Activated naive CD4-positive, alpha-beta T cell treated with anti-CD3 and anti-CD28 coated beads, Interleukin-2, amount 50 U/mL, for 24 hours (primary cell): ENCODE data around the gene RNLS.
"Not testable (repeated sequence)": the region's sequence is repeated elsewhere in the genome, so short reads cannot be mapped to it uniquely, and the experiment has no call there.

Source experiments
- H3K27ac Mint-ChIP-seq: one replicate; pipeline ENCODE4 v1.8.0; 2021; ENCODE audit warnings: mild to moderate bottlenecking, mixed read lengths
- H3K27me3 Mint-ChIP-seq: one replicate; pipeline ENCODE4 v1.8.0; 2021; ENCODE audit warnings: mixed read lengths
- H3K36me3 Mint-ChIP-seq: one replicate; pipeline ENCODE4 v1.8.0; 2021; ENCODE audit warnings: mixed read lengths
- H3K4me1 Mint-ChIP-seq: one replicate; pipeline ENCODE4 v1.8.0; 2021; ENCODE audit warnings: mixed read lengths
- H3K4me3 Mint-ChIP-seq: one replicate; pipeline ENCODE4 v1.8.0; 2021; ENCODE audit warnings: mild to moderate bottlenecking, mixed read lengths
- H3K9me3 Mint-ChIP-seq: one replicate; pipeline ENCODE4 v1.8.0; 2021; ENCODE audit warnings: mixed read lengths

Gene RNLS

DNA sequence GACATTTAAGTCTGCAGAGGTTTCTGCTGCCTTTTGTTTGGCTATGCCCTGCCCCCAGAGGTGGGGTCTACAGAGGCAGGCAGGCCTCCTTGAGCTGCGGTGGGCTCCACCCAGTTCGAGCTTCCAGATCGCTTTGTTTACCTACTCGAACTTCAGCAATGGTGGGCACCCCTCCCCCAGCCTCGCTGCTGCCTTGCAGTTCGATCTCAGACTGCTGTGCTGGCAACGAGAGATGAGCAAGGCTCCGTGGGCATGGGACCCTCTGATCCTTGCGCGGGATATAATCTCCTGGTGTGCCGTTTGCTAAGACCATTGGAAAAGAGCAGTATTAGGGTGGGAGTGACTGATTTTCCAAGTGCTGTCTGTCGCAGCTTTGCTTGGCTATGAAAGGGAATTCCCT is 227.4 kb downstream of the RNLS start:
- H3K4me1 Mint-ChIP-seq, H3K27me3 Mint-ChIP-seq: not testable (repeated sequence)

GRCh38 chr10:88347597-88348304 is 235.4 kb downstream of the RNLS start:
- Mint-ChIP-seq H3K4me1 (peaks cover 10% of the 10 kb centered on the region), H3K27ac (no peak overlapping the region), H3K27me3 (no peaks in the 10 kb centered on the region), H3K9me3 (no peaks in the 10 kb centered on the region), H3K36me3 (peaks cover 4% of the 10 kb centered on the region), H3K4me3 (no peak overlapping the region)

More for the DNA sequence above, 227.4 kb downstream of the RNLS start:
- not testable (repeated sequence) for H3K9me3 Mint-ChIP-seq, H3K36me3 Mint-ChIP-seq, H3K4me3 Mint-ChIP-seq, H3K27ac Mint-ChIP-seq

DNA sequence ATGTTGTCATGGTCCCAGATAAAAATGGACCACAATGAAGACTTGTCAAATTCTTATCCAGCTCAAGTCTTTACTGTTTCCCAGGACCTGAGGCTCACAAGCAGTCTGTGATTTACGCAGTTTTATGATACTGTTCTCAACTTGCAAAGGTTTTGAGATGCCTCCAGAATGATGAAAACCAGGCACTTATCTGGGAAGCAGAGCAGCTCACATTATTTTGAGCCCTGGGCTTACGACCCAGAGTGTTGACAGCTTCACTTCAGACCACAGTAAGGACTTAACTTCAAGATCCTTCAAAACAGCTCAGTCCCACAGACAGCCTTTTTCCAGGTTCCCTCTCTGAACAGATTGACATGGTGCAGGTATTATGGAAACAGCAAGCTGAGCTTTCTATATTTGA is 236.1 kb downstream of the RNLS start:
- H3K4me3 Mint-ChIP-seq, result no peak overlapping the region
- peaks cover 10% of the 10 kb centered on the region for H3K4me1 Mint-ChIP-seq
- H3K36me3 Mint-ChIP-seq, result peaks cover 2% of the 10 kb centered on the region
- no peaks in the 10 kb centered on the region for H3K27me3 Mint-ChIP-seq
- no peaks in the 10 kb centered on the region for H3K9me3 Mint-ChIP-seq
- no peak overlapping the region for H3K27ac Mint-ChIP-seq

DNA sequence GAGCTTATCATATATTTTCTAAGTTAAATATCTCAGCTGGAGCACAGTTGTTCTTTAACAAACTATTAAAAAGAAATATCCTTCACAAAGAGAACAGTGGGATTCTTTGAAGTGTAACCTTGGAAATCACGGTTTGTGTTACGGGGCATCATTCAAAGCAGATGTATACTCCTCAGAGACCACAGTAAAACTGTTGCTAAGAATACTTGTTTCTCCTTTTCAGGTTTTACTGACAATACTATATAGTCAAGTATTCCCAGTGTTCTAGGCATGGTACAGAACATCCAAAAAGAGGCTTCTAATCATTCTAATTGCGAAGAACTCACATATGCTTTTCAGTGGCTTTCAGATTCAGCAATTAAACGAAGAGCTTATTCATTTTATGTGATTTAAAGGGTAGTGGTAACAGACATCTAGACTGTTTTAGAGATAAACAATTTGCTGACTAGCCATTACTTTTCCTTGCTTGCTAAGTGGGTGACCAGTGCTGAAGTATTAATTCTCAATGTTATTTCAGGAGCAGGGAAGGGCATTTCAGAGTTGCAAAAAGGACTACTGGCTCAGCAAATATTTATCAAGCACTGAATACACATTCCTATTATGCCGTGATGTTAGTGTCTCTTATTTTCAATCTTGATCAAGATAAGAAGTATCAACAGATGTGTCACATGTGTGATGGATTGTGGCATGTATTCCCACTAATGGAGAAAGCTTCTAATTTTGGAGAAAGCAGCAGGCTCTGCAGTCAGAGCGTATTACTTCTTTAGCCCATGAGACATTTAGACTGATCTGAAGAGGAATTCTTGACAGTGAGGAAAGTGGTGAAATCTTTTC is 236.8 kb downstream of the RNLS start:
- no peaks in the 10 kb centered on the region for H3K36me3 Mint-ChIP-seq
- no peaks in the 10 kb centered on the region for H3K27me3 Mint-ChIP-seq
- no peak overlapping the region for H3K4me3 Mint-ChIP-seq
- no peaks in the 10 kb centered on the region for H3K9me3 Mint-ChIP-seq
- no peak overlapping the region for H3K27ac Mint-ChIP-seq
- peaks cover 10% of the 10 kb centered on the region for H3K4me1 Mint-ChIP-seq

DNA sequence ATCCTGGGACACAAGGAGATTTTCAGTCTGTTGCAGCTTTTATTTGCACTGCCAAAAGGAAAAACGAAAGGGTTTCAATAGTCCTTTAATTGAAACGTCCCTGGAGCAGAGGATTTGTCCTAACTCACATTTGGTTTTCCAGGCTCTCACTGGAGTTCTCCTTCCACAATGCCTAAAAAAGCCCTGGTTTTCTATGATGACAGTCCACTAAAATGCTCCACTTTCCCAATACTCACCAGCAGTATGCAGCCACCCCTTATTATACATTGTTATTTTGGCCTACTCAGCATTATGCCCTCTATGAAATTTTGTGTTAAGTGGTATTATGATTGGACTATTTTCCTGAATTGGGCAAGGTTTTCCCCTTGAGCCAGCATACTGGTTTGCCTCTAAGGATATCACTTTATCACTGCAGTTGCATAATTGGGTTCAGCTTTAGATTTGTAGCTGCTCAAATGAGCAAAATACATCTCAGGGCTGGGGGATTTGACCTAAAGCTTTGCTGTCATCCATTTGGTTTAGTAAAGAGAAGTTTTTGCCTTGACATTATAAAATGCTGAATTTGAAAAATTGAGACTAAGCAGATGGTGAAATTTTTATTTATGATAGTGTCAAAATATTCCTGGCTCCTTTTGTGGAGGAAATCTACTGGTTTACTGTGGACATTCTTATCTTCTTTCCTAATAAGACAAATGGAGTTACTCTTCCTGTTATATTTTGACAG is 239.2 kb downstream of the RNLS start:
- H3K27me3 Mint-ChIP-seq, result no peaks in the 10 kb centered on the region
- H3K9me3 Mint-ChIP-seq, result no peaks in the 10 kb centered on the region
- no peaks in the 10 kb centered on the region for H3K36me3 Mint-ChIP-seq
- peaks cover 10% of the 10 kb centered on the region for H3K4me1 Mint-ChIP-seq
- H3K27ac Mint-ChIP-seq, result no peak overlapping the region
- H3K4me3 Mint-ChIP-seq, result no peak overlapping the region

DNA sequence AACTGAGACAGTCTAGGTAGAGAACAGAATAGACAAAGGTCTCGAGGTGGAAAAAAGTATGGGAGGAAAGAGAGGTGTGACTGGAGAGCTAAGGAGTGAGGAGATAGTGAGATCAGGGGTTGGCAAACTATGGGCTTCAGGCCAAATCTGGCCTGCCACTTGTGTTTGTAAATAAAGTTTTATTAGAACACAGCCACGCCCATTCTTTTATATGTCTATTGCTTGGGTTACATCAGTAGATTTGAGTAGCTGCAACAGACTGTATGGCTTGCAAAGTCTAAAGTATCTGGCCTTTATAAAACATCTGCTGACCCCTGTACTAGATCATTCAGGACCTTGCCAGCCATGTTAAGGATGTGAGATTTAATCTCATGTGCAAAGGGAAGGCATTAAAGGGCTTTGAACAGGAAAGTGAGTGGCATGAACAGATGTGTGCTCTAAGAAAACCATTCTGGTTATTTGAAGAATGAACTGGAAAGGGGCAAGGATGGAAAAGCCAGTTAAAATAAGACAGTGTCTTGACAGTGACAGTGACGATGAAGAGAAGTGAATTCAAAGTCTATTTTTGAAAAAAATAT is 240.3 kb downstream of the RNLS start:
- peaks cover 10% of the 10 kb centered on the region for H3K4me1 Mint-ChIP-seq
- no peaks in the 10 kb centered on the region for H3K27me3 Mint-ChIP-seq
- H3K36me3 Mint-ChIP-seq, result no peaks in the 10 kb centered on the region
- H3K27ac Mint-ChIP-seq, result no peak overlapping the region
- no peaks in the 10 kb centered on the region for H3K9me3 Mint-ChIP-seq
- H3K4me3 Mint-ChIP-seq, result no peak overlapping the region

GRCh38 chr10:88337134-88337533 is 246.0 kb downstream of the RNLS start:
- no peak overlapping the region for H3K27ac Mint-ChIP-seq
- H3K27me3 Mint-ChIP-seq, result no peaks in the 10 kb centered on the region
- no peaks in the 10 kb centered on the region for H3K36me3 Mint-ChIP-seq
- peaks cover 9% of the 10 kb centered on the region for H3K4me1 Mint-ChIP-seq
- H3K4me3 Mint-ChIP-seq, result no peak overlapping the region
- no peaks in the 10 kb centered on the region for H3K9me3 Mint-ChIP-seq

DNA sequence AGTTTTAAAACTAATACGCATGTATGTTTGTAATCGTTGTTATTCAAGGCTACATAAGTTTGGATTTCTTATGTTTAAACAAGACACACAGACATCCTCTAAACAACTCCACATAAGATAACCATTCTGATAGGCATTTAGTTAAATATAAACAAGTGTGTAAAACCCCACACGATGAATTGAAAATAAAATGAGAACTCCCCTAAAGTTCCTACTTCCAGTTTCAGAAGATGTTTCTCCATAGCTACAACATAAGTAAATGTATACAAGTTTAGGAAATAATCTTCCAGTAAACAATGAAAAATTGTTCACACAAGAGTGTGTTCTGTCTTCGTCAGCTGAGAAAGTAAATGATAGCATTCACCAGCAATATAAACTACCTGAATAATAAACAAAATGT is 246.8 kb downstream of the RNLS start:
- Mint-ChIP-seq H3K27ac (no peak overlapping the region), H3K27me3 (no peaks in the 10 kb centered on the region), H3K9me3 (no peaks in the 10 kb centered on the region), H3K4me3 (no peak overlapping the region), H3K4me1 (peaks cover 15% of the 10 kb centered on the region), H3K36me3 (no peaks in the 10 kb centered on the region)

DNA sequence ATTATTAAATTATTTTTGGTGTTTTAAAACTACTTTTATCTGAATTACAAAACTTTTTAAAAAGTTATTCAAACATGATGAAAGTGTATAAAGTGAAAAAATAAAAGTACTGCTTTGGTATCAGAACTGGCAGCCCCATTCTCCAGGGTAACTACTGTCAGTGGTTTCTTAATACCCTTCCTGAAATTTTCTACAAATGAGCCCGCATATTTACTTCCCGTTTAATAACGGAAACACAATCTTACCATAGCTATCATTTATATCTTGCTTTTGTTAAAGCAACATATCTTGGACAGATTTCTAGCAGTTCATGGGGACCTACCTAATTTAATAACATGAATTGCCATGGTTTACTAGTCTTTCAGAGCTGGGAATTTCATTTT is 249.9 kb downstream of the RNLS start:
- no peaks in the 10 kb centered on the region for H3K36me3 Mint-ChIP-seq
- H3K9me3 Mint-ChIP-seq, result peaks cover 4% of the 10 kb centered on the region
- H3K27me3 Mint-ChIP-seq, result no peaks in the 10 kb centered on the region
- no peak overlapping the region for H3K4me3 Mint-ChIP-seq
- H3K27ac Mint-ChIP-seq, result no peak overlapping the region
- H3K4me1 Mint-ChIP-seq, result peaks cover 17% of the 10 kb centered on the region

DNA sequence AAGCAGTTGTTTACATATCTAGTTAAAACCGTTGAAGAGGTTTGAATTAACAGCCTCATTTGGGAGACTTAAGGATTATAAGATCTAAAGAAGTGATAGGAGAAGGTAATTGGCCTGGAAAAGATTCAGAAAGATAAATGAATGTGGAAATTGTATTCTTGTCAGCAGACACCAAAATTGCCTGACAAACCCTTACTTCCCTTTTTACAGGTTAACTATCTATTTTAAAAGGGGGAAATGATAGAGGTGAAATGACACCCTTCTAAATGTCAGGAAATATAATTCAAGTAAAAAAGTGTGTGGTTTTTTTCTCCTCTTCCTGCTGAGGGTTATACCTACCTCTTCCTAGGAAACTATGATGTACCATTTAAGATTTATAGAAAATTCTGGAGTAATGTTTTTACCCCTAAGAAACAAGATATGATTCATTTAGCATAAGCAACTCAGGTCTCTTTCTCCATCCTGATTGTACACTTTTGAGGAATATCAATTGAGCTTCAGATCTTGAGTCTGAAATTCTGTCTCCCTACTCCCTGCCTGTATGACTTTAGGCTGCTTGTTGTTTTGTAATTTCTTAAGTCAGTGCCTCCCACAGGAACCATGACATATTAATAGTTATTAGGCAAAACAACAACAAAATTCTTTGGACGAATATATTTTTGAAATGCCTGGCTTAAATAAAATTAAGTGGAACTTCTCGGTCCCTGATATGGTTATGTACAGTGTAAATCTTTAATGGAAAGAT is 250.4 kb downstream of the RNLS start:
- Mint-ChIP-seq H3K27me3 (no peaks in the 10 kb centered on the region), H3K4me1 (peaks cover 17% of the 10 kb centered on the region), H3K36me3 (no peaks in the 10 kb centered on the region), H3K9me3 (peaks cover 4% of the 10 kb centered on the region), H3K4me3 (no peak overlapping the region), H3K27ac (no peak overlapping the region)

DNA sequence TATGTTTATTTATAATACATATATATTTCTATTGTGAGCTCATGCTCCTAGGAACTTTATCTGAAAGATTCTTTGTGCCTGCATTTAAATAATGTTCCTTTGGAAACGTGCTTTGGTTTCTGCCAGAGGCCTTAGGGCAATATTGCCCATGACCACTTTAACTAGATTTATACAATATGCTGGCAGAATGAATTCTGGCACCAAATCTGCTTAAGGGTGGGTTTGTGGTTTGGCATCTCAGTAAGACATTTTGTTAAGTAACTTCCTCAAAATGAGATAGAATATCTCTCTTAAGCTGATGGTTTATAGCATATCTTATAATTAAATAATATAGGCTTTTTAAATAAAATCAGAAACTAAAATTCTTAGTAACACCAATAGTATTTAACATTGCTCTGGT is 252.9 kb downstream of the RNLS start:
- no peak overlapping the region for H3K4me3 Mint-ChIP-seq
- H3K27me3 Mint-ChIP-seq, result no peaks in the 10 kb centered on the region
- no peak overlapping the region for H3K27ac Mint-ChIP-seq
- H3K4me1 Mint-ChIP-seq, result peaks cover 17% of the 10 kb centered on the region
- peaks cover 4% of the 10 kb centered on the region for H3K9me3 Mint-ChIP-seq
- H3K36me3 Mint-ChIP-seq, result peaks cover 3% of the 10 kb centered on the region

DNA sequence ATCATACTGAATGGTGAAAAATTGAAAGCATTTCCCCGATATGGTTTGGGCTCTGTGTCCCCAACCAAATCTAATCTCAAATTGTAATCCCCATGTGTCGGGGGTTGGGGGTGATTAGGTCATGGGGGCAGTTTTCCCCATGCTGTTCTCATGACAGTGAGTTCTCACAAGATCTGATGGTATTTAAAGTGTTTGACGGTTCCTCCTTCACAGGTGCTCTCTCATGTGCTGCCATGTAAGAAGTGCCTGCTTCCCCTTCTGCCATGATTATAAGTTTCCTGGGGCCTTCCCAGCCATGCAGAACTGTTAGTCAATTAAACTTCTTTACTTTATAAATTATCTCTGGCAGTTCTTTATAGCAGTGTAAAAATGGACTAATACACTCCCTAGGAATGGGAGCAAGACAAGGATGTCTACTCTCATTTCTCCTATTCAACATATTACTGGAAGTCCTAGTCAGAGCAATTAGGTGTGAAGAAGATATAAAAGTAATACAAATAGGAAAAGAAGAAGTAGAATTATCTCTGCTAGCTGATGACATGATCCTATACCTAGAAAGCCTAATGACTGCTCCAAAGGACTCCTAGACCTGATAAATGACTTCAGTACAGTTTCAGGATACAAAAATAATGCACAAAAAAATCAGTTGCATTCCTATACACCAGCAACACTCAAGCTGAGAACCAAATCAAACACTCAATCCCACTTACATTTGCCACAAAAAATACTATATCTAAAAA is 260.6 kb downstream of the RNLS start:
- Mint-ChIP-seq H3K27ac (no peak overlapping the region), H3K4me3 (no peak overlapping the region), H3K4me1 (no peaks in the 10 kb centered on the region), H3K9me3 (peaks cover 31% of the 10 kb centered on the region), H3K27me3 (no peaks in the 10 kb centered on the region), H3K36me3 (peaks cover 19% of the 10 kb centered on the region)

GRCh38 chr10:88319960-88320517 is 263.1 kb downstream of the RNLS start:
- Mint-ChIP-seq H3K27me3 (no peaks in the 10 kb centered on the region), H3K4me1 (peaks cover 5% of the 10 kb centered on the region), H3K27ac (no peak overlapping the region), H3K4me3 (no peak overlapping the region), H3K36me3 (peaks cover 17% of the 10 kb centered on the region), H3K9me3 (peaks cover 31% of the 10 kb centered on the region)

GRCh38 chr10:88318803-88319202 is 264.3 kb downstream of the RNLS start:
- Mint-ChIP-seq H3K36me3 (peaks cover 15% of the 10 kb centered on the region), H3K4me1 (peaks cover 5% of the 10 kb centered on the region), H3K9me3 (peaks cover 31% of the 10 kb centered on the region), H3K27ac (no peak overlapping the region), H3K4me3 (no peak overlapping the region), H3K27me3 (no peaks in the 10 kb centered on the region)
